Measurements from ENCODE around the gene OPRM1.
A peak's percentile ranks its signal among the peaks of the same experiment; 100 is the strongest.
"Not testable (repeated sequence)": the region's sequence is repeated elsewhere in the genome, so short reads cannot be mapped to it uniquely, and the experiment has no call there.

Gene OPRM1

GRCh38 chr6:154154389-154154967, 115.4 kb downstream of the OPRM1 start:
- peak; percentile 52 for DNase-seq

- peak; percentile 71 for DNase-seq
Observed at GRCh38 chr6:154156135-154156896, 117.3 kb downstream of the OPRM1 start.

DNA sequence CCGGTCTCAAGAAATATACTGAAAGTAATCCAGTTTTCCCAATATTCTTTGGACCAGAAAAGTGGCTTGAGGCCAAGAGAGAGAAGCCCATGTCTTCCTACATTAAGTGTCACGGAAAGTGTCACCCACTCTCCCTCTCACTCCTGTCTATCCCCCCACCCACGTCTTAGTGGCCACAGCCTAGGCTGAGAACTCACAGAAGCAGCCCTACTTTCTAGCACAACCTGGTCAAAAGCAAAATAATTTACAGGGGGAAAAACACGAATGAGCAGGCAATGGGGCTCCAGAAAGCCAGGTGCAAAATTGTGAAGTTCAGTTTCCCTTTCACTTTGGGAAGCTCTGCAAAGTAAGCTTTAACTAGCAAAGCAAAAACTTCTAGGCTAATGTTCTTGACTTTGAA, 118.0 kb downstream of the OPRM1 start:
- no peak for DNase-seq

- no peak for DNase-seq
Observed at GRCh38 chr6:154157706-154158105, 118.7 kb downstream of the OPRM1 start.

DNA sequence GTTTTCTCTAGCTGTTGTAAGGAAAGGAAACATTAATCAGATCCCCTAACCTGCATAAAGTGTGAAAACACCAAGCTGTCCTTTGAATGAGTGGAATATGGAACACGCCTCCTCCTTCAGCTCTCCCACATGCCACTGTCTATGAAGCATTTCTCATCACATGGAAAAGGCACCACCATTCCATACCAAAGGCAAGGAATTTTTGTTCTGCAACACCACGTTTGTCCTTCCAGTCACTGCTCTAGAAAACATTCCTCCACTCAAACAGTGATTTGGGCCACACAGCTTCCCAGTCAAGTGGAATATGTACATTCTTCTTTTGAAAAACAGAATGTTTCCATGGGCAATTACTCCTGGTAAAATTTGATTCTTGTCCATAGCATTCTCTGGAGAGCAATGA, 120.1 kb downstream of the OPRM1 start:
- no peak for DNase-seq

DNA sequence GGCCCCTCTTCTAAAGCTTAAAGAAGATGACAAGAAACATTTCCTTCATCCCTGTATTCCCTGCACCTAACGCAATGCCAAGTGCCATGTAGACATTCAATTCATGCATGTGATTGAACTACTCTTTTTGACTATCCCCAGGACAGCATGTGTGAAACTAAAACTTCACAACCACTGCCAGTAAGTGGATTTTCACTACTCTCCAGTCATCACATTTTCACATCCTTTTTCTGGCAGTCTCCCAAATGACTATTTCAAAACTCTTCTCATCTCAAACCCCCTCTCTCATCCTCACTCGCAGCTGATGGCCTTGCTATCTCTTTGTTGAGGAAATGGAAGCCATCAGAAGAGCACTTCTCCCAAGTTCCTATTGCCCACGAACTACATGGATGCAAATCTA, 122.6 kb downstream of the OPRM1 start:
- DNase-seq = peak; percentile 95

DNA sequence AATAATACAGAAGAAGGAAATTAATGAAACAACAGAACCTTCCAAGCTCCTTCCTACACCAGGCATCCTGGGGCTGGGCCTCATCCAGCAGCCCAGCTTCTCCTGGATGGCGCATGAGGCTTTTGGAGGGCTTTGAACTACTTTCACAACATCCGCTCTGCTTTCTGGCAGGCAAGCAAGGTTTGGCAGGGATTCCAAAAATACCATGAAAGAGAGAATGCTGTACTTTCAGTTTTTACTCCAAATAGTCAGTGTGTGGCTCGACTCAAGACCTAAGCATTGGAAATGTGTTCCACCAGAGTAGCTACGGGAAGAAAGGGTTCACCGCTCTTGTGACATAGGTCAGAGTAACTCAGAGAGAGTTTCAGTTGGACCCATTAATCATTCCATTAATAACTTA, 125.4 kb downstream of the OPRM1 start:
- DNase-seq = peak; percentile 63

DNA sequence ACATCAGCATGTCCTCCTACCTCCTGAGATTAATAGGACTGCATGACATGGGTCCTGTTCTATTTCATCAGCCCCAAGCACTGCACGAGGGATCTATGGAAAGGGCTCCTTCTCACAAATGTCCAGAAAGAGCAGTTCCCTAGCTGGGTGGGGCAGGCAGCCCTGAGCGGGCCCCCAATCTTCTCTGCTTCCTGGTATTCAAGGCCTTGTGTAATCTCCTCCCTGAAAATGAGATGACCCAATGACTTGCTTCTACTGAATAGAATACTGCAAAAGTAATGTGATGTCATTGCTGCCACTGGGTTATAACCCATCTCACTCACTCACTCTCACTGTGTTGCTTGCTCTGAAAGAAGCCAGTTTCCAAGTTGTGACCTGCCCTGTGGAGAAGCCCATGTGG, 126.4 kb downstream of the OPRM1 start:
- peak; percentile 74 for DNase-seq

- DNase-seq = no peak
Observed at GRCh38 chr6:154166140-154166539, 127.1 kb downstream of the OPRM1 start.

- DNase-seq = peak; percentile 78
Observed at GRCh38 chr6:154167126-154167525, 128.1 kb downstream of the OPRM1 start.

DNA sequence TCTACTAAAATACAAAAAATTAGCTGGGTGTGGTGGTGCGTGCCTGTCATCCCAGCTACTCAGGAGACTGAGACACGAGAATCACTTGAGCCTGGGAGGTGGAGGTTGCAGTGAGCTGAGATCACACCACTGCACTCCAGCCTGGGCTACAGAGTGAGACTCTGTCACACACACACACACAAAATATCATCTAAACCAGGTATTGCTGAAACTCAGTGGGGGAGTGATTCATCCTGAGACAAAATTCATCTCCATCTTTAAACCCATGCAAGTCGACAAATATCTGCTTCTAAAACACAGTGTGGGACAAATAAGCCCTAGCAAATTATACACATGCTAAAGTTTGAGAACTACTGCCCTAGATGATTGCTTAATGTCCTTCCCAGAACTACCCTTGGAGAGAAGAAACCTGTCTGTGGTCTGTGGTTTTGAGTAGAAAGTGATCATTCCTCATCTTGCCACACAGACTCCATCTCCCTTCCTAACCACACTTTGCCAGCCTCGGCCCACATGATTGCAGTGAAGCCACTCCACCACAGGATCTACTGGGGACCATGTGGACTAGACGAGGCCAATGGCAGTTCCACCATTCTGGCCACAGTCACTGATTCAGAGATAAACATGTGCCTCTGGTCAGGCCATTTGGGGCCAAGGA, 130.3 kb downstream of the OPRM1 start:
- DNase-seq = peak; percentile 99

DNA sequence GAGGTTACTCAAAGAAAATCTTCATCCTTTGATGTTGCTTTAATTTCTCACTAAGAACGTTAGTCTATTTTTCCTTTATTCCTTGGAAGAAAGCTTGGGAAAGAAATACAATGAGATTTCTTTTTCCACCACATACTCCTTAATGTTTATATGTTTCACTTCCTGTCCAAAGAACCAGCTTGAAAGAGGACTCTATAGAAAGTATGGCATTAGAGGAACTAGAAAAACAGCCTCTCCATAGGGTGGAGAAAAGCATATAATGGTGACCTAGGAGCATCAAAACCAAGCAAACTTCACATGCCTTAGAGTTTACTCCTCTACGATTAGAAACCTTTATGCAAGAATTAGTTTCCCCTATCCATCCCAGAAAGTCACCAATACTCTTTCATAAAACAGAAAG, 131.1 kb downstream of the OPRM1 start:
- DNase-seq = peak; percentile 84

- not testable (repeated sequence) for DNase-seq
Observed at GRCh38 chr6:154172393-154172792, 133.4 kb downstream of the OPRM1 start.

DNA sequence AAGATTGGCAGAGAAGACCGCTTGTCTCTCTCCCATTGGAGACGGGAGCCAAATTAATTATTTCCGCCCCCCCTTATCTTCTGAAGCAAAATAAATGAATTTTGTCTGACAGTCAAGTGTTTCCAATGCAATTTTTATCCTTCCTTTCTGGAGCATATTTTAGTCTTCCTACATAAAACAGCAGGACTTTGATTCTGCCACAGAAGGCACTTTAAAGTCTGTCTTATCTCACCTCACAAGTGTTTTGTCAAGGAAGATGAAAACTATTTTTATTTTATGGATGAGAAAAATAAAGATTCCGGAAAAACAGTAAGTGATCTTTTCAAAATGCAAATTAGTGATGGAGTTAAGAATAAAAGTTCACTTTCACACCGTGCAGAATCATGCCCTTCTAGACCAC, 140.4 kb downstream of the OPRM1 start:
- DNase-seq = no peak

GRCh38 chr6:154187203-154187602, 148.2 kb downstream of the OPRM1 start:
- no peak for DNase-seq

DNA sequence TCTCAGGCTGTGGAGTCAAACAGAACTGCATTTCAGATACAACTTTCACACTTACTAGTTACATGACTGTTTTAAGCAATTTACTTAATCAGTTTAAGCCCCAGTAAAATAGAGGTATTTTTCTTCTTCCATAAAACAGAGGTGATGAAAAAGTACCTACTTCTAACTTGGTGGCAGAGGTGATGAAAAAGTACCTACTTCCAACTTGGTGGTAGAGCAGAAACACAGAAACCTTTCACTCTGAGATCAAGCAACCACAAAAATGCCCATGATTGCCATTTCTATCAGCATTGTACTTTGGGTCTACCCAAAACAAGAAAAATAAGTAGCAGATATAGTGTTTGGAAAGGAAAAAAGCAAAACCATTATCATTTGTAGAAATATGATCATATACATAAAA, 148.7 kb downstream of the OPRM1 start:
- no peak for DNase-seq

- no peak for DNase-seq
Observed at GRCh38 chr6:154196333-154196885, 157.4 kb downstream of the OPRM1 start.

DNA sequence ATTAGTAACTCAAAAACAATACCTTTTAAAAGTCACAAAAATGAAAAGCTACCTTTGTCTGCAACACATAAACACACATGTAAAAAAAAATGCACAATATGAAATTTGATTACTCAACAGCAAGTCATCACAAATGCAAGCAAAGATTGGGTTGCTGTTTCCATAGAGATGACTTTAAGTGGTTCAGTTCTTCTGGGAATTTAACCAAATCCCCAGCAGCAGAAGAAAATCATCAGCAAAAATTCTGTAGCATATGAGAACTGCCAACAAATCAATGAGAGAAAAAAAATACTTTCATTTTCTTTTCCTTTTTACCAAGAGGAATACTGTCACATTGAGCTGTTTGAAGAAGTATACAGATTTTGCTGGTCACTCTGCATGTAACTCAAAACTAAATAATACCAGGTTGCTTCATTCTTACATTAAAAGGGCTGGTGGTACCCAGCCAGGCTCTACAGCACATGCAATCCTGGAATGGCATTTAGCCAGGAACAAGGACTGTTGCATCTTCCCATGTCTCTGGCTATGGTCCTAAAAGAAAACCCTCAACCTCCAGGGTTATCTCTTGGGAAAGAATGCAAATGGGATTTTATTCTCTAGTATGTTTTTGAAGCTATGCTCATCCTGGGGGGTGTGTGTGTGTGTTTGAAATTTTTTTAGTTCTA, 158.3 kb downstream of the OPRM1 start:
- DNase-seq = no peak

DNA sequence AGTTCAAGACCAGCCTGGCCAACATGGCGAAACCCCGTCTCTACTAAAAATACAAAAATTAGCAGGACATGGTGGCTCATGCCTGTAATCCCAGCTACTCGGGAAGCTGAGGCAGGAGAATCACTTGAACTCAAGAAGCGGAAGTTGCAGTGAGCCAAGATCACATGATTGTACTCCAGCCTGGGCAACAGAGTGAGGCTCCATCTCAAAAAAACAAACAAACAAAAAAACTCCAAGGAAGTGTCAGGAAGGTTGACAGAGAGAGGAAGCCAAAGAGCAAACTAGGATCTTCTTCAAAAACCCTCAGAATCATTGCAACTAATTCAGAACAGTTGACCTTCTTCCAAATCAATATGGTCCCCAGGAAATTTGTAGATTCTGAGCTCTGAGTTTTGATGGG, 162.6 kb downstream of the OPRM1 start:
- not testable (repeated sequence) for DNase-seq

DNA sequence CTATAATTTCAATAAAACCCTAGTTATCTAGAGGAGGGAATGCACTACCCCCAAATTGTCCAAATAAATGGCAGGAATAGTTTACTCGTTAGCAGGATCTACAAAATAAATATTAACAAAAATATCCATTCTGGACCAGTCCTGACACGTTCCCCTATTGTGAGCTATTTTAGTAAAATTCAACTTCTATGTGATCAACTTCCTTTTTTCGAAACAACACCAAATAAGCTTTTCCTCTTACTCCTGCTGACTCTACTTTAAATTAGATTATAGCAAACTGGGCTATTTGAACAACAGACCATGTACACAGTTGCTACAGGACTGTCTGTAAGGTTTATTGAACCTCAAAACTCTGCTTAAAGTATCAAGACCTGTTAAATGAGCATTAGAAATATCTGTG, 163.3 kb downstream of the OPRM1 start:
- peak; percentile 62 for DNase-seq

- DNase-seq = no peak
Observed at GRCh38 chr6:154202958-154203357, 163.9 kb downstream of the OPRM1 start.

DNA sequence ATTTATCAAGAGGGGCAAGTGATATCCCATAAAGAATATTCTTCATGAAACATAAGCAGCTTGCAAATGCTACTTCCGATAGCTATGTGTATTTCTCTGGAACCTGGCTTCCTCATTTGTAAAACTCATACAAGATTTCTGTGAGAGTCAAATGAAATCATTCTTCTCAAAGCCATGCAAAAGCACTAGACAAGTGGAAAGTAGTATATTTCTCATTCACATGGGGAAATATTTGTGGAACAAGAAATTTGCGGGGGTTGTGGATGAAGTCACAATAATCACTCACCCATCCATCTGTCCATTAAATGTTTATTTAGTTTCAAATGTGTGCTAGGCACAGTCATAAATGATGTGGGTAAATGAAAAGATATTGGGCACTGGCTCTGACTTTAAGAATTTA, 167.1 kb downstream of the OPRM1 start:
- no peak for DNase-seq

DNA sequence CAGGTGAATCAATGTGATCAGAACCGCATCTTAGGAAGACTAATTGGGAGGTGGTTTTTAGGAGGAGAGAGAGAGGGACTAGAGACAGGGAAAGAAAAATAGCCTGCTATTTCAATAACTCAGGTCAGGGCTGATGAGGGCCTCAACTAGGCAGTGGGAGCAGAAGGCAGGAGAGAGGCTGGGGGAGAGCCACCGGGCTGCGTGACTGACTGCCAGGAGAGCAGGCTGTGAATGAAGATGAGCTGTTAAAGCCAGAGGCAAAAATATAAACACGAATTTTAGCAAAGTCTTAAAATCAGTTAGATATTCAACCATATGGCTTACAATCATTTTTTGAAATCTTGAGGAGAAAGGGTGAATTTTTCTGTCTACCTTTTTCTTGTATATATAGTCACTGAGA, 168.0 kb downstream of the OPRM1 start:
- DNase-seq = no peak
